HFF-Myc (cell line): ENCODE data around the gene MYH10.

ENCODE experiments used
- DNase-seq: peaks from one replicate; pipeline ENCODE4 v3.0.0-alpha.2; 2011; ENCODE audit warnings: low read depth; ENCODE audit errors: extremely low read depth
- H3K4me3 ChIP-seq: replicated peaks from 2 replicates; pipeline ENCODE4 v1.5.1; 2011; ENCODE audit warnings: low read depth, mild to moderate bottlenecking, control low read depth, low read length
- CTCF ChIP-seq: IDR thresholded peaks from 2 replicates; pipeline ENCODE4 v1.5.1; 2012; ENCODE audit warnings: mild to moderate bottlenecking, low read depth, low read length, control low read depth; ENCODE audit errors: missing control alignments

MYH10 gene

GRCh38 chr17:8481089-8481488 lies 149.4 kb downstream of the MYH10 start:
- no peak for DNase-seq
- TF ChIP-seq CTCF = no peak

GRCh38 chr17:8480011-8480976 lies 150.2 kb downstream of the MYH10 start:
- no peak for DNase-seq
- no peak overlapping the region for H3K4me3 ChIP-seq
- TF ChIP-seq CTCF = no peak

More at GRCh38 chr17:8481089-8481488, 149.4 kb downstream of the MYH10 start:
- no peak overlapping the region for H3K4me3 ChIP-seq

GRCh38 chr17:8479431-8479947 lies 151.0 kb downstream of the MYH10 start:
- H3K4me3 ChIP-seq = no peak overlapping the region
- no peak for TF ChIP-seq CTCF
- no peak for DNase-seq

- no peak for DNase-seq
- H3K4me3 ChIP-seq = no peak overlapping the region
- TF ChIP-seq CTCF = no peak
These were observed 152.6 kb downstream of the MYH10 start for GRCh38 chr17:8477715-8478441.

- H3K4me3 ChIP-seq = no peak overlapping the region
- no peak for DNase-seq
- TF ChIP-seq CTCF = no peak
These were observed 153.4 kb downstream of the MYH10 start for GRCh38 chr17:8477171-8477570.

GRCh38 chr17:8476741-8477140 lies 153.8 kb downstream of the MYH10 start:
- no peak overlapping the region for H3K4me3 ChIP-seq
- no peak for TF ChIP-seq CTCF
- no peak for DNase-seq
